Esophagus mucosa (tissue), 1 donor: ENCODE results near the gene CTSG. TPM values are rescaled to one million over a fixed set of nuclear protein-coding genes. Genes with fewer than 3 reads are reported as not detected.
"Not testable (repeated sequence)": the region's sequence is repeated elsewhere in the genome, so short reads cannot be mapped to it uniquely, and the experiment has no call there.

Experiments
- ATAC-seq: fragments of 200-7000 bp; cut with Tn5 transposase; one replicate; pipeline ENCODE4 v1.9.1; 2020
- total RNA-seq: library from RNA; stranded (reverse); gene quantifications from one replicate; pipeline ENCODE4 v1.2.4, GENCODE V29; 2023
- donor health status: DM: yes; HTN: yes; CAD: no.

CTSG gene
- not detected for total RNA-seq

- ATAC-seq = no peak
Observed at GRCh38 chr14:24576182-24576581, at the start of gene CTSG. TSS of gene CTSG (minus strand) at chr14:24576250. CDS start at chr14:24576223, 27 bp downstream.

GRCh38 chr14:24613747-24614146 is 37.7 kb upstream of the CTSG start:
- peak; percentile 74 for ATAC-seq

GRCh38 chr14:24613241-24613640 is 37.2 kb upstream of the CTSG start:
- no peak for ATAC-seq

- no peak for ATAC-seq
Observed at GRCh38 chr14:24612196-24612595, 36.1 kb upstream of the CTSG start.

- no peak for ATAC-seq
Observed at GRCh38 chr14:24609655-24610344, 33.8 kb upstream of the CTSG start, which contains the start of gene GZMH. TSS of gene GZMH (minus strand) at chr14:24609685. CDS start at chr14:24609613, 72 bp downstream.

GRCh38 chr14:24607635-24608514 is 31.8 kb upstream of the CTSG start:
- ATAC-seq = no peak

- no peak for ATAC-seq
Observed at GRCh38 chr14:24607081-24607480, 31.0 kb upstream of the CTSG start.

- ATAC-seq = no peak
Observed at GRCh38 chr14:24606297-24606696, 30.2 kb upstream of the CTSG start.

- peak; percentile 70 for ATAC-seq
Observed at GRCh38 chr14:24605435-24606190, 29.6 kb upstream of the CTSG start.

- no peak for ATAC-seq
Observed at GRCh38 chr14:24597403-24597802, 21.4 kb upstream of the CTSG start.

GRCh38 chr14:24595073-24595808 is 19.2 kb upstream of the CTSG start:
- peak; percentile 93 for ATAC-seq

- not testable (repeated sequence) for ATAC-seq
Observed at GRCh38 chr14:24591004-24591403, 15.0 kb upstream of the CTSG start.

- not testable (repeated sequence) for ATAC-seq
Observed at GRCh38 chr14:24584402-24584801, 8.4 kb upstream of the CTSG start.

- no peak for ATAC-seq
Observed at GRCh38 chr14:24578558-24578957, 2.5 kb upstream of the CTSG start.

- ATAC-seq = no peak
Observed at GRCh38 chr14:24576771-24577170, 721 bp upstream of the CTSG start.

GRCh38 chr14:24574206-24574774 is 1.8 kb downstream of the CTSG start:
- ATAC-seq = no peak

- ATAC-seq = no peak
Observed at GRCh38 chr14:24566318-24566717, 9.7 kb downstream of the CTSG start.

- ATAC-seq = no peak
Observed at GRCh38 chr14:24565766-24566165, 10.3 kb downstream of the CTSG start.

GRCh38 chr14:24563505-24563904 is 12.5 kb downstream of the CTSG start:
- ATAC-seq = no peak

- no peak for ATAC-seq
Observed at GRCh38 chr14:24556756-24557155, 19.3 kb downstream of the CTSG start.

GRCh38 chr14:24549064-24549463 is 27.0 kb downstream of the CTSG start:
- not testable (repeated sequence) for ATAC-seq
